ENCODE data around the gene EPB42.

DNA sequence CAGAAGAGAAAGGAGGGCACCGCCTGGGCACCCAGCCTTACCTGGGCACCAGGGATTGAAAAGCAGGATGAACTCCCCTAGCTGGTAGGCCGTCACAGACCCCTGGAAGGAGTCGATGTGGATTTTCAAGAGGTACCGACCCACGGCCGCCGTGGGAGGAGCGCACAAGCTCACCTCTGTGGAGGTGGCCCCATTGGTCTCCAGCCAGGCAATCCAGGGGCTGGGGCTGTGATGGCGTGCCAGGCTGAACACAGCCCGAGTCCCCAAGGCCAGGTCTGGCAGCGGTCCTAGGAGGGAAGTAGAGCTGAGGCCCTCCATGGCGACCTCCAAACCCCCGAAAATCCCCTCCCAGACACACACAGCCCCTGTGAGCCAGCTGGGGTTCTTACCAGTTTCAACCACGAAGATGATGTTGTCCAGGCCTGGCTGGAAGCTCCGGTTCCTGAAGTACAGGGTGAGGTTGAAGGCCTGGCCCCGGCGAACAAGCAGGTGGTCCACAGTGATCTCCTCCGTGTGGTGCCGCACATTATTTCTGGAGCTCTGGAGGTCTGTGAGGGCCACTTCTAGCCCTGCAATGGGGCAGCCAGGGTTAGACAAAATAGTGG lies 39.3 kb upstream of the EPB42 start:
- TF ChIP-seq CTCF (IDR thresholded peaks at IDR 0.05) (no peak), USF2 (CRISPR knock-in tag; IDR thresholded peaks at IDR 0.05) (no peak), SP1 (CRISPR knock-in tag; conservative IDR thresholded peaks at IDR 0.05) (no peak), ZBTB21 (CRISPR knock-in tag; IDR thresholded peaks at IDR 0.05; ENCODE audit: borderline replicate concordance) (no peak), NFE2L1 (CRISPR knock-in tag; IDR thresholded peaks at IDR 0.05) (no peak), GABPB1 (CRISPR knock-in tag; IDR thresholded peaks at IDR 0.05) (no peak), ZNF423 (CRISPR knock-in tag; IDR thresholded peaks at IDR 0.05) (no peak), ELF4 (CRISPR knock-in tag; IDR thresholded peaks at IDR 0.05; ENCODE audit: low read depth) (no peak)
- TF ChIP-seq, protein P1, sequence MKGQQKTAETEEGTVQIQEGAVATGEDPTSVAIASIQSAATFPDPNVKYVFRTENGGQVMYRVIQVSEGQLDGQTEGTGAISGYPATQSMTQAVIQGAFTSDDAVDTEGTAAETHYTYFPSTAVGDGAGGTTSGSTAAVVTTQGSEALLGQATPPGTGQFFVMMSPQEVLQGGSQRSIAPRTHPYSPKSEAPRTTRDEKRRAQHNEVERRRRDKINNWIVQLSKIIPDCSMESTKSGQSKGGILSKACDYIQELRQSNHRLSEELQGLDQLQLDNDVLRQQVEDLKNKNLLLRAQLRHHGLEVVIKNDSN (CRISPR knock-in tag; IDR thresholded peaks at IDR 0.05) = no peak
- TF ChIP-seq, protein P2, sequence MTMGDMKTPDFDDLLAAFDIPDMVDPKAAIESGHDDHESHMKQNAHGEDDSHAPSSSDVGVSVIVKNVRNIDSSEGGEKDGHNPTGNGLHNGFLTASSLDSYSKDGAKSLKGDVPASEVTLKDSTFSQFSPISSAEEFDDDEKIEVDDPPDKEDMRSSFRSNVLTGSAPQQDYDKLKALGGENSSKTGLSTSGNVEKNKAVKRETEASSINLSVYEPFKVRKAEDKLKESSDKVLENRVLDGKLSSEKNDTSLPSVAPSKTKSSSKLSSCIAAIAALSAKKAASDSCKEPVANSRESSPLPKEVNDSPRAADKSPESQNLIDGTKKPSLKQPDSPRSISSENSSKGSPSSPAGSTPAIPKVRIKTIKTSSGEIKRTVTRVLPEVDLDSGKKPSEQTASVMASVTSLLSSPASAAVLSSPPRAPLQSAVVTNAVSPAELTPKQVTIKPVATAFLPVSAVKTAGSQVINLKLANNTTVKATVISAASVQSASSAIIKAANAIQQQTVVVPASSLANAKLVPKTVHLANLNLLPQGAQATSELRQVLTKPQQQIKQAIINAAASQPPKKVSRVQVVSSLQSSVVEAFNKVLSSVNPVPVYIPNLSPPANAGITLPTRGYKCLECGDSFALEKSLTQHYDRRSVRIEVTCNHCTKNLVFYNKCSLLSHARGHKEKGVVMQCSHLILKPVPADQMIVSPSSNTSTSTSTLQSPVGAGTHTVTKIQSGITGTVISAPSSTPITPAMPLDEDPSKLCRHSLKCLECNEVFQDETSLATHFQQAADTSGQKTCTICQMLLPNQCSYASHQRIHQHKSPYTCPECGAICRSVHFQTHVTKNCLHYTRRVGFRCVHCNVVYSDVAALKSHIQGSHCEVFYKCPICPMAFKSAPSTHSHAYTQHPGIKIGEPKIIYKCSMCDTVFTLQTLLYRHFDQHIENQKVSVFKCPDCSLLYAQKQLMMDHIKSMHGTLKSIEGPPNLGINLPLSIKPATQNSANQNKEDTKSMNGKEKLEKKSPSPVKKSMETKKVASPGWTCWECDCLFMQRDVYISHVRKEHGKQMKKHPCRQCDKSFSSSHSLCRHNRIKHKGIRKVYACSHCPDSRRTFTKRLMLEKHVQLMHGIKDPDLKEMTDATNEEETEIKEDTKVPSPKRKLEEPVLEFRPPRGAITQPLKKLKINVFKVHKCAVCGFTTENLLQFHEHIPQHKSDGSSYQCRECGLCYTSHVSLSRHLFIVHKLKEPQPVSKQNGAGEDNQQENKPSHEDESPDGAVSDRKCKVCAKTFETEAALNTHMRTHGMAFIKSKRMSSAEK (CRISPR knock-in tag; IDR thresholded peaks at IDR 0.05; ENCODE audit: borderline replicate concordance) = no peak
- TF ChIP-seq, protein P3, sequence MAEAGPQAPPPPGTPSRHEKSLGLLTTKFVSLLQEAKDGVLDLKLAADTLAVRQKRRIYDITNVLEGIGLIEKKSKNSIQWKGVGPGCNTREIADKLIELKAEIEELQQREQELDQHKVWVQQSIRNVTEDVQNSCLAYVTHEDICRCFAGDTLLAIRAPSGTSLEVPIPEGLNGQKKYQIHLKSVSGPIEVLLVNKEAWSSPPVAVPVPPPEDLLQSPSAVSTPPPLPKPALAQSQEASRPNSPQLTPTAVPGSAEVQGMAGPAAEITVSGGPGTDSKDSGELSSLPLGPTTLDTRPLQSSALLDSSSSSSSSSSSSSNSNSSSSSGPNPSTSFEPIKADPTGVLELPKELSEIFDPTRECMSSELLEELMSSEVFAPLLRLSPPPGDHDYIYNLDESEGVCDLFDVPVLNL (CRISPR knock-in tag; IDR thresholded peaks at IDR 0.05; ENCODE audit: borderline replicate concordance, low read depth) = no peak
